Mucosa of gallbladder (tissue), 1 donor: ENCODE measurements around the gene FHIT. TPM values are rescaled to one million over a fixed set of nuclear protein-coding genes. Genes with fewer than 3 reads are reported as not detected.
"Not testable (repeated sequence)": the region's sequence is repeated elsewhere in the genome, so short reads cannot be mapped to it uniquely, and the experiment has no call there.

Experiments used
- DNase-seq: peaks from one replicate; pipeline ENCODE4 v3.0.0-alpha.2; 2020; ENCODE audit warnings: low spot score
- total RNA-seq: library from RNA; stranded (reverse); gene quantifications from one replicate; pipeline ENCODE4 v1.2.1, GENCODE V29; 2021
- donor health status: DM: no; HTN: no; CAD: no.

Gene FHIT
- total RNA-seq, 1 donor from 2014 or later: 38.6 TPM

DNA sequence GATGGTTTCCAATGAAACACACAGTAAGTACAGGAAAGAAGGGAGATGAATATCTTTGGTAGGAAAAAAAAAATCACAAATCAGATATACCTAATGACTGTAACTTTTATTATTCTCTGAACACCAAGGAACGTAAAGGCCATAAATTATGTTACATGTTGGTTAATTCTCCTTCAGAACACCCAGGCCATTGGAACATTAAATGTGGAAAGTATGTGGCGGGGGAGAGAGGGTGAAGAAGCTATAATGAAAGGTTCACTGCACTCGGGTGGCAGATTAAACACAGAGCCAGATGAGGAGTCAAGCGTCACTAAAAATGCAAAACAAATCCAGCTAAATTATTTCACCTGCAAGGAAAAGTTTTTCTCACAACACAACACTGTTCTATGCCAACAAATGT, 193.8 kb downstream of the FHIT start:
- no peak for DNase-seq

DNA sequence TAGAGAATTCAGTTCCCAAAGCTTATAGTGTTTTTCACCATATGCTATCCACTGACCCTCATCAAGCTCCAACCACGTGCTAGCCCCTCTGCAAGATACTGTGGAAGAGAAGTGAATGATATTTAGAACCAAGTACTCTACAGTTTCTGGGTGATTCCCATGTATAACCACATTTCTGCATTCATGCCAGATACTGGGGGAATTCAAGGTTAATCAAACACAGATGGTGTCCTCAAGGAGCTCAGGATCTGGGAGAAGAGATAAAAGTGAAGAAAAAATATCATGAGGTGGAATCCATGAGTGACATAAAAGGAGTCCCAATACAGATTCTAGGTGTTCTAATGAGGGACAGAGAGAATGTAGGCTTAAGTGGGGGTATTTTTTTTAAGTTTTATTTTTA, 195.8 kb downstream of the FHIT start:
- no peak for DNase-seq

DNA sequence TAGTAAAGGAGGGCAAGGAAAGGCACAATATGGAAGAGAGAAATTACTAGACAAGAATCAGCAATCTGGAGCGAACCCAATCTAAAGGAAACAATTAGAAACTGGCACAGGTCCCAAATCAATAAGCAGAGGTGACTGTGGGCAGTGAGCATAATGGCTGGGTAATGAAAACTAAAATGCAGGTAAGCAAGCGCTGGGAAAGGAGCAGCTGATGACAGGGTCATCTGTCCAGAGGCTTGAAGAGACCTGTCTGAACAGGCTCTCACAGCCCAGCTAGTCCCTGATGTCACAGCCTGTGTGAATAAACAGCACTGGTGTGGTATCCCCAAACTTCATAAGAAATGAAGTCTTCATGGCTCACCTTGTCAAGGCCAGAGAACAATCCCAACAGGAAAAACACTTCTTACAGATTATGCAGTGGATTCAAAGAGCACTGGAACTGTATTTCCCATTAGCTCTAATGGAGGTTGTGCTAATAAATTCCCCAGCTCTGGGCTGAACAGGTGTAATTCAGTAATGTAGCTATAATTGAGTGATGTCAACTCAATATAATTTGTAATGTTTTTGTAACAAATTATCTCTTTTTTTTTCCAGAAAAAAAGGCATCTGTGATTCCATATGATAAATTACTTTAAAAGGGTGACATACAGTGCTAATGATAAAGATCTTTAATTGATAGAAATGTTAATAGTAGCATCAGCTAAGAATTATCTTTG, 197.3 kb downstream of the FHIT start:
- DNase-seq: peak; percentile 60

DNA sequence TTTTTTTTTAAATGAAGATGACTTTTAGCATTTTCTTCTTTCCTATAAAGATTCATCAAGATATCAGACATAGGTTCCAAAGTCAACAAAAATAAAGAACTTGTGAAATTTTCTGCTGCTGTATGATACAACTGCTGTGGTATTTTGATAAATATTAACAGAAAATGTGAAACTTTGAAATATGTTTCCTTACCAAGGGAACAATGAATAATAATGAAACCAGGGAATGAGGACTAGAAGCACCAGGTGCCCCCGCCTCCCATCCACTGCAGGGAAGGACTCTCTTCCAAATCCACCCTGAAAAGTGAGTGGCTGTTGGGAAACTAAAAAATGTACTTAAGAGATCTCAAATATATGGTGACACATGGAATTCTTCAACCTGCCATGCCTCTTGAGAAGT, 198.4 kb downstream of the FHIT start:
- DNase-seq: no peak

DNA sequence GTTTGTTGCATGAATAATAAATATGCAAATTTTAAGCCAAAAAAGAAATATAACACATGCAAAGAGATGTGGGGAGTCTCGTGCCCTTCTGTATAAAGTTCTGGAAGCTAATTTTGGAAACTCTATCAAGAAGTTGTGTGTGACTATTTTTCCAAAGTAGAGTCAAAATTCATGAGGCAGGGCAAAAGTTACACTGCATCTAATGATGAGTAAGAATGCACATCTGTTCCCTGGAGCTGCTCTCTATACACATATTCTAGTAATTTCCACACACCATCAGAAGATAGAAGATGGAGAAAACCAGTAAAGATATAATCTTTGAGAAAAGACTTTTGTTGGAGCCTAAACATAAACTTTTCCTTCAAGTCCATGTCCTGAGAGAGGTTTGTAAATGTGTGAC, 199.6 kb downstream of the FHIT start:
- no peak for DNase-seq

DNA sequence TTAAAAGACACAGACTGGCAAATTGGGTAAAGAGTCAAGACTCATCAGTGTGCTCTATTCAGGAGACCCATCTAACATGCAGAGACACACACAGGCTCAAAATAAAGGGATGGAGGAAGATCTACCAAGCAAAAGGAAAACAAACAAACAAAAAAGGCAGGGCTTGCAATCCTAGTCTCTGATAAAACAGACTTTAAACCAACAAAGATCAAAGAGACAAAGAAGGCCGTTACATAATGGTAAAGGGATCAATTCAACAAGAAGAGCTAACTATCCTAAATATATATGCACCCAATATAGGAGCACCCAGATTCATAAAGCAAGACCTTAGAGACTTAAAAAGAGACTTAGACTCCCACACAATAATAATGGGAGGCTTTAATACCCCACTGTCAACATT, 206.1 kb downstream of the FHIT start:
- DNase-seq: not testable (repeated sequence)

DNA sequence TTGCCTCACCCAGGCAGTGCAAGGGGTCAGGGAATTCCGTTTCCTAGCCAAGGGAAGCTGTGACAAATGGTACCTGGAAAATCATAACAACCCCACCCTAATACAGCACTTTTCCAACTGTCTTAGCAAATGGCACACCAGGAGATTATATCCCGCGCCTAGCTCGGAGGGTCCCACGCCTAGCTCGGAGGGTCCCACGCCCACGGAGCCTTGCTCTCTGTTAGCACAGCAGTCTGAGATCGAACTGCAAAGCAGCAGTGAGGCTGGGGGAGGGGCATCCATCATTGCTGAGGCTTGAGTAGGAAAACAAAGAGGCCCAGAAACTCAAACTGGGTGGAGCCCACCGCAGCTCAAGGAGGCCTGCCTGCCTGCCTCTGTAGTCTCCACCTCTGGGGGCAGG, 208.1 kb downstream of the FHIT start:
- DNase-seq: no peak

DNA sequence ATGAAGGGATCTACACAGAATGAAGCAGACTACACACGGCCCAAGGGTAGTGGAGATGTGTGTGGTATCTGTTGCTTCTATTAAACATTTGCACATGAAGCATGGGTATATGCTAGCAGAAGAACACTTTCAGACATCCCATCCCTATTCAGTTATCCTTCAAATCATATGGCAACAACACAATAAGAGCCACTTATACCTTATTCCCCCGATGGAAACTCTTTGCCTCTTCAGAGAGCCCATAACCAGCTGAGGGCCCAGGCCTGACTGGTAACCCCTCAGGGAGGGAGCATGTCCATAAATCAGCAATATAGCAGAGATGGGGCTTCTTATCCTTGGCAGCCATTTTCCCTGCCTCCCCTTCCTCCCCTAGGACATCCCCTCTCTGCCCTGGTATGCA, 210.6 kb downstream of the FHIT start:
- DNase-seq: no peak

DNA sequence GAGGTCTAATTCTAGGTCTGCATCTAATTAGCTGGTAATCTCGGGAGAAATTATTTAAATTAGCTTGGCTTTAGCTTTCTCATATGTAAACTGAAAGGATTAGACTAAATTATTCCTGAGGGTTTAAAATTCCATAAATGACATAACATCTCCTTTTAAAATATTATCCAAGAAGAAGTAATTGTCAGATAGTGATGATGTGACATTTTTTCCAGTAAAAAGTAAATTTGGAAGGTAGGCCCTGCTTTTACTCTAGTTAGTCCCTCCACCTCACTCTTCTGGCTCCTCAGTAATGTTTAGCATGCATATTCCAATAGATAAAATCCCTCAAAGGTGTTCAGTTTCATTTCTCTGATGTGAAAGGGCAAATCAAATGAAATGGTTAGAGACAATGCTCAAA, 215.7 kb downstream of the FHIT start:
- no peak for DNase-seq

DNA sequence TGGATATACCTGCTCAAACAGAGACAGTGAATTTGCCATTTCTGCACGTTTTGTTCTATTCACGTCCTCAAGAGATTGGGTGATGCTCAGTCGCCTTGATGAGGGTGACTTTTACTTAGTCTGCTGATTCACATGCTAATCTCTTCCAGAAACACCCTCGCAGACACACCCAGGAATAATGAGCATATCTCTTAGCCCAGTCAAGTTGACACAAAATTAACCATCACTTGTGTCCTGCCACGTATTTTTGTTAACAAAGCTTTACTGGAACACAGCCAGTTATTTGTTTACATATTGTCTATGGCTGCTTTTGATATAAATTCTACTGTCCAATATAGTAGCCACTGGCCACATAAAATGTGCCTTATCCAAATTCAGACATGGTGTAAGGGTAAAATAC, 218.3 kb downstream of the FHIT start:
- no peak for DNase-seq

DNA sequence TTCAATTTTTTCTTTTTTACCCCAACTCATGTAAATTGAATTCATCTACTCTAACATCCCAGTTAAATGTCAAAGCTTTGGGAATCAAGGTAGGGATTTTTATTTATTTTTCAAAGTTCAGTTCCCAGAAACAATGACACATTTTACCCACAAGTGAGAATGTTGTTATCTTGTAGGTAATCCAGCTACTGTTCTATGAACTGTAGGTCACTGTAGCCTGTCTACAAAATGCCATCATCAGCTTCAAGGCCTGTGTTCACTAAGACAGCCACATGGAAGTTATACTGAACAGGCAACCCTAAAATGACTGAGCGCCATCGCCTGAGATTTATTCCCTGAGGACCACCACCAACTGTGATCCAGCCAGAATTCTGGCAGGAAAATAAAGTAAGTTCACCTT, 219.7 kb downstream of the FHIT start:
- no peak for DNase-seq

DNA sequence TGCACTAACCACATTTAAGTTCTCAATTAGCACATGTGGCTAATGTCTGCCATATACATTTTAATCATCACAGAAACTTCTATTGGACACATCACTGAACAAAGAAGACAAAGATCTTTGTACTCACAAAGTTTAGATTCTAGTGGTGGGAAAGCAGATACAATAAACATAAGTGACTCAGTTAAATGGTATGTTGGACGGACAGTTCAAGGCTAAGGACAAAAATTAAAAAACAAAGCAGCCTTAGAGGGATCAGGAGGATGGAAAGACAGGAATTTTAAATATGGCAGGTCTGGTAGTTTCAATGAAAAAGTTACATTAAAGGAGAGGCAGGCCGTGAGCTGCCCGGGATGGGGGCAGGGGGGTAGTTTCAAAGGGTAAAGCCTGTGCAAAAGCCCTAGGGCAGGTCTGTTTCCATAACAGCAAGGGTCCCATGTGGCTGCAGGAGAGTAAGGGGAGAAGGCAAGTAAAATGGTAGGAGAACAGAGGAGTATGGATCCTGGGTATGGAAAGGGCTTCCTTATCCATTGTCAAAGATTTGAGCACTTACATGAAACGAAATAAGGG, 220.7 kb downstream of the FHIT start:
- DNase-seq: no peak

DNA sequence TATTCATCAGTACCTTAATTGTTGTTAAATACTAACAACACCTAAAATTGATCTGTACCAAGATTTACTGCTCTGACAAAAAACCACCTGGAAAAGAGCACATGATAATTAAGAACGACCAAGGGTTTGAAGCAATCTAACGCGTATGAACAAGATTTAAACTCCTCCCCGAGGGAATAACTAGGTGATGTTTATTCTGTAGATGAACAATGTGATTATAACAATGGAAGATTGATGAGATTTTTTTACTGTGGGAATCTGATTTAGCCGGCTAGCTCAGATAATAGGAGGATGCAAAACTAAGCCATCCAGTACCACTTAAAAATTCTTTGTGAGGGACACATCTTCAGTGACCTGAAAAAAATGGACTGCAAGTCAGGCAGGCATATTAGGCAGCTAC, 222.1 kb downstream of the FHIT start:
- no peak for DNase-seq

DNA sequence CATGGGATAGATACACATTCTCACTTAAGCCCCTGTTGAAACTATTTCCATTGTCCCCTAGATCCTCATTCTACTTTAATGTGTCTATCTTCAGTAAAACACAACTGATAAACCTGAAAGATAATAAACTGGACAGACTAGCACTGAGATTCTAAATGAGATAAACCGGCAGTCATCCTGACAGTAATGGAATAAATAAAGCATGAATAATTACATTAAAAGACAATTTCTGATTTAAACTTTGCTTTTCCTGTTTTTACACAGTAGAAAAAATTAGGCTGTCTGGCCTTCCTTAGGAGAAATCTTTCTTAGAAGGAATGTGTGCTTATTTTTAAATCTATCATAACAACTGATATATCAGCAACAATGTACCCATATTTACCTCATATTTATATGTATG, 232.4 kb downstream of the FHIT start:
- DNase-seq: no peak

DNA sequence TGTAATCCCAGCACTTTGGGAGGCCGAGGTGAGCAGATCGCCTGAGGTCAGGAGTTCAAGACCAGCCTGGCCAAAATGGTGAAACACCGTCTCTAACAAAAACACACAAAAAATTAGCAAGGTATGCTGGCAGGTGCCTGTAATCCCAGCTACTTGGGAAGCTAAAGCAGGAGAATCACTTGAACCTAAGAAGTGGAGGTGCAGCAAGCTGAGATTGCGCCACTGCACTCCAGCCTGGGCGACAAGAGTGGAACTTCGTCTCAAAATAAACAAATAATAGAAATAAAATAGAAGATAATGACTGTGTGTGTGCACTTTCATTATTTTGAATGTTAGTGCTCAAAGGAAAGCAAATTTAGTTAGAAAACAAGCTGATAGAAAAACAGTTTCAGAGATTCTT, 234.2 kb downstream of the FHIT start:
- not testable (repeated sequence) for DNase-seq

DNA sequence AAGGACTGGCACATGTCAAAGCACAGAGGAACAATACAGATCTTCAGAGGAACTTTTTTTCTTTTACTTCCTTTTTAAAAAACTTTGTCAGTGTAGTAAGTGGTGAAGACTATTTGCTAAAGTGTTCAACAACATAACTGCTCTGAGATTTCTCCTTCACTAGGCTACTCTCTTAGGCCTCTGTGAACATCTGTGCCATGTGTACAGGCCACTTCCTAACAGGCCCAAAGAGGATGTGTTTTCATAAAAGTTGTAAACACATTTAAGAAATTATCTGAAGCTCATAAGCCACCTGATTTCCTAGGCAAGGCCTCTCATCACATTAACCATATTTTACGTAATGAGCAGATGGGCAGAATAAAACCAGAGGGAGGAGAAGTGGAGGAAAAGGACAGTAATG, 235.4 kb downstream of the FHIT start:
- DNase-seq: no peak

DNA sequence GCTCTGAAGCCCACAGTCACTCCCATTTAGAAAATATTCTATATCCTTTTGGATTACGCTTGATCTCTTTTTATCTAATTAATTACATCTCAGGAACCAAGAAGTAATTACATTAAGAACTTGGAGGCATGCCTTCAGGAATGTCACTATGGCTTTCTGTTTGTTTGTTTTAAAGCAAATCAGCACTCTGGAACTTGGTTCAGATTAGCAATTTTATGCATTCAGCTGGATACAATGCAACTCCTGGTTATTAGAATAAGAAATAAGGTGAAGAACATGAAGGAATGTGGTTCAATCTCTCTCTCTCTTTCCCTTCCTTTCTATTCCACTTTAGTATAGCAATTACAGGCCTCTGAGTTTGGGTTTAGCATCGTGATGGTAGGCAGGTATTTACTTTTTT, 235.8 kb downstream of the FHIT start:
- no peak for DNase-seq

DNA sequence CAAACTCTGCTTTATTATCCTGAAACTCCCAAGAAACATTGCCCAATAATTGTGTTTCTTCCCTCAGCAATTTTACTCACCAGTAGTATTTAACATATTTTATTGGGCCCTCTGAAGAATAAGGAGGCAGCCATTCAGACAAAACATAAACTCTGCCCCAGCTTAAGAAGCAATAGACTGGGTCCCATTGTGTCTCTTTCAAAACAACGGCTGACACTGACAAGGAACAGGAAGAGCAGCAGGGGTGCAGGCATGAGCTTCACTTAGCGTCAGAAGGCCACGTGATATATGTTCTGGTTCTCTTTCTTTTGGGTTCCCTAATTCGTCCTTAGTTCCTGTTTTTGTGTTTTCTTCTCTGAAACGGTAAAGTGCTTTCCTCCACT, 242.3 kb downstream of the FHIT start:
- DNase-seq: no peak

DNA sequence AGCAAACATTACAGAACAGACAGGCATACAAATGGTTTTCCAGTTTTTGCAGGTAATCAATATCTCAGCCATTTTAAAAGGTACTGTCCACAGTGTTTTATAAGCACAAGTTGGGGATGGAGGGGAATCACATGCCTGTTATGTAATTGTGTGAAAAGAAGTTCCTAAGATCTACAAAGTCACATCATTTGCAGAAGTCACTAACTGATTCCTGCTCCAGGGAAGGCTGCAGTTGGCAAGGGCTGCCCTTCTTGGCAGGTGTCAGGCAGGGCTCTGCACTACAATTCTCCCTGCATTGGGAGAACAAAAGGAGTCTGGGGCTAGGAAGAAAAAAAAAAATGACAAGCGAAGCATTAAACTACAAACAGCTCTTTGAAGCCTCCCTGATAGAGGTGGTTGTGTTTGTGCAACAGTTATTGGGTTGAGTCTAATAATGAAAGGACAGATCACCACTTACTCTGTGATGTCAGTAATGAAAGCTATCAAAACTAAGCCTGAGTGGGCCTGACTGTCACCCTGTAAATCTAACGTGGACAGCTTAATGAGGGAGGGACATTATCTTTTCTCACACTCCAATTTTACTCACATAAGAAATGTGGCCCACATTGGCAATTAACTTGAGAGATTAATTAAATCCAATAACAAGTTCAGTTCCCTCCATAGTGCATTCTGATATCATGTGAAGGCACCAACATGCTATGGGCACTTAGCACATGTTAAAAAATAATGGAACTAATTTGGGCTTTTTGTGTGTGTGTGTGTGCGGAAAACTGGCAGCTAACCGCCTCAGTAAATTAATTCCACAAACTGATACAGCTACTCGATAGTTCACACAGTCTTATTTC, 242.9 kb downstream of the FHIT start:
- no peak for DNase-seq

DNA sequence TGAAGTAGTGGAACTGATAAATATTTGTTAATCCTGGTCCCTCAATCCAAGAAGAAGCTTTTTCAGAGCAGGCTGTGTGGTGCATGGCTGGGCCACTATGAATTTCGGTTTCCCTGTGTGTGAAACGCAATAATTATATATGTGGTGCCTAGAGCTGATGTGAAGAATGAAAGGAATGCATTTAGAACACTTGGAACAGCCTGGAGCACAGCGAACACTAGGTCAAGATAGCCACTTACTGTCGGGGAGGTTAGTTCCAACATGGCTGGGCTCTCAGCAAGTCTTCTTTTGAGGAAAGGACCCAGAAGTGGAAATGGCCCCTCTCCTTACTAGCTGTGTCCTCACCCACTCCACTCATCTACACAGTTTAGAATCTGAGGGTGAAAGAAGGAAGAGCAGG, 245.7 kb downstream of the FHIT start:
- DNase-seq: no peak

DNA sequence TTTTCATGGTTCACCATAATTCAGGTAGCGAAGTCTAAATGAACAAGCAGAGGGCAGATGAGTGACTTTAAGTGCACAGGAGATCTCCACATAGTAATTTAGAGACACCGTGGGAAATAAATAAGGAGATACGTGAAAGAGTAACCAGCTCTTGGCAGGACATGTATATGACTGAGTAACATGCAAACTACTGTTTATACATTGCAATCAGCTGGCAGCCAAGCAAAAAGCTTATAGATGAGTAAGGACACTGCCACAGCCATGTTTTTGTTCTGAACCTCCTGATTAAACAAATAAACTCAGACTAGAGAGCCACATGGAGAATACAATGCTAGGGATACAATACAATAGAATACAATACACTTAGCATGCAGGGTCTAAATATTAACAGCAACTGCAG, 252.4 kb downstream of the FHIT start:
- no peak for DNase-seq

DNA sequence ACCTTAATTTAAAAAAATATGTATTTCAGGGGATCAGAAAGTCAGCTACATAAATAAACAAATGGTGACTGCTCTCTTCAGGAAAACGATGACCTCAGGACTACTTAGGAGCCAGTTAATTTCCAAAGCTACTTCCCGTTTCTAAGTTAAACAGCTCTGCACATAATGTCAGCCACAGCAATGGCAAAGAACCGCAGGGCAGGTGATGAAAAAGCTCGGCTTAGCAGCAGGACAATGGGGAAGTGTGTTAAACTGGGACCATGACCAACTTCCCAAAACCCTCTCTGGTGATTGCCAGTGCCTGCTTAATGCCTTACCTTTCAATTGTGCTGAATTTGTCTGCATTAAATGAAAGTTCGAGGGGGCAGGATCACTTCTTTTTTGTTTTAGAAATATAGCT, 258.9 kb downstream of the FHIT start:
- no peak for DNase-seq

DNA sequence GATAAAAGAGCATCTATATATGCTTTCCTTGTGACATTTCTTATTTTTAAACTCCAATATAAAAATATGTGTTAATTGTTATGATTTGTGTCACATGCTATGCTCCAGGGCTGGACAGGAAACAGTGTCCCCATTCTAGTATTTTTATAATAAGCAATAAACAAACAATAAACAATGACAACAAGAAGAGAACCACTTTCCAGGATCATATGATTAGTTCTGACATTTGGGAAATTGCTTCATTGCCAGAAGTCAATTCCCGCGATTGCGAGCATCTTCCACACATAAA, 260.9 kb downstream of the FHIT start:
- no peak for DNase-seq
